Cerebellar cortex (tissue), 1 donor: ENCODE results near the gene CD48.

ENCODE experiments used
- DNase-seq: peaks from one replicate; pipeline ENCODE4 v3.0.0-alpha.2; 2015; ENCODE audit warnings: low spot score

CD48 gene

DNA sequence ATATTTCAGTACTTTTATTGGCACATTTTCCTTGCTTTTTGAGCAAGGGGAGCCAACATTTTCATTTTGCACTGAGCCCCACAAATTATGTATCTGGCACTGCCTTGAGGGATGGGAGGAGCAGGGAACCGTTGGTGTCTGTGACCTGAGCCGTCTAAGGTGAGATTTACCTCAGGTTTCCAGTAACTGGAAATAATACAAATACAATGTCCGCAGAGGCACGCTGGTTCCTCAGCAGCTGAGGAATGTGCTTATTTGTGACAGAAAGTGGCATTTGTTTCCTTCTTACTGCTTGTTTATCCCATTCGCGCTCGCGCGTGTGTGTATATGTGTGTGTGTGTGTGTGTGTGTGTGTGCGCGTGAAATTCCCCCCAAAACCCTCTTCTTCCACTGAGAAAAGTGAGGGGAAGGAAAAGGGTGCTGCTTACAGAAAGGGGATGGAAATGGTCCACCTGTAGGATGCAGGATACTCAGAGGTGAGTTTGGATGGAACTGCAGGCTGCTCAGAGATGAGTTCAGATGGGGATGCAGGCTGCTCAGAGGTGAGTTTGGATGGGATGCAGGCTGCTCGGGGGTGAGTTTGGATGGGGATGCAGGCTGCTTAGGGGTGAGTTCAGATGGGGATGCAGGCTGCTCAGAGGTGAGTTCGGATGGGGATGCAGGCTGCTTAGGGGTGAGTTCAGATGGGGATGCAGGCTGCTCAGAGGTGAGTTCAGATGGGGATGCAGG, 34.6 kb downstream of the CD48 start:
- no peak for DNase-seq

DNA sequence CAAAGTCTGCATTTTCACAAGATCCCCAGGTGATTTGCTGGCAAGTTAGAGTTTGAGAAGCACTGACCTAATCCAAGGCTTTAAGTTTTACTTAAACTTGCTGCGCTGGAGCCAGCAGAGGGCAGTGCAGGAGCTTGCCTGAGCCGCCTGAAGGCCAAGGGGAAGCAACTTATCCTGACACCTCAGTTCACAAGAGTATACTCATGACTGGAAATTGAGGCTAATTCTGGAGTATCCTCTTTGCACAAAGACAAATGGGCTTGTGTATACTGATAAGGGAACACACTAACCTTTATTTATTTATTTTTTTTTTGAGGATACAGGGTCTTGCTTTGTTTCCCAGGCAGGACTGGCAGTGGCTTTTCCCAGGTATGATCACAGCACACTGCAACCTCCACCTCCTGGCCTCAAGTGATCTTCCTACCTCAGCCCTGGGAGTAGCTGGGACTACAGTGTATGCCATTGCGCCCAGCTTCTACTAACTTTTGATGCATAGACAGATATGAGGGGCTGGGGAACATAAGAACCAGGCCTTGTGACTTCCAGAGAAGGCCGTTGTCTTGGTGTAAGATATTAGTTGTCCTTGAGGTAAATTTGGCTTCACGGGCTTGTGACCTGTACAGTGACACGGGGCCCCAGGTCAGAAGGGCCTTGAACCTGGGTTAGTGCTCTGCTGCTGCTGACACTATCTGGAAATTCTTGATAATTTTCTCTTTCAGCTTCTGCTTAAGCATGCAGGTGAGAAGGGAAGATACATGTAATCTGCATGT, 35.8 kb downstream of the CD48 start:
- DNase-seq, result peak; percentile 44

DNA sequence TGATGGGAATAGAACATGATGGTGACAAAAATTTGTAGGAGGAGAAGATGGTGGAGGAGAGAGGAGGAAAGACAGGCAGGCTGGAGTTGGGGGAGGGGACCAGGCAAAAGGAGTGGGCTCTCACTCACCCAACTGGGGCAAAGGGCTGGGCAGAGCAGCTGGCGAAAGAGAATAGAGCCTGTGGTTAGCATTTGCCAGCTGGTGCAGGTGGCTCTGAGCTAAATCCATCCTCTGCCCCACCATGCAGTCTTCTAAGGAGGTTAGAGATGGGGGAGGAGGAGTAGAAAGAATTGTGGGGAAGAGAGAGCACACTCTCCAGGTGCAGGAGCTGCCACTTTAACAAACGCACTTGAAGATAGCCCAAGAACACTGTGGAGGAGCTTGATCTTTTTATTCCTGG, 37.2 kb downstream of the CD48 start:
- no peak for DNase-seq

DNA sequence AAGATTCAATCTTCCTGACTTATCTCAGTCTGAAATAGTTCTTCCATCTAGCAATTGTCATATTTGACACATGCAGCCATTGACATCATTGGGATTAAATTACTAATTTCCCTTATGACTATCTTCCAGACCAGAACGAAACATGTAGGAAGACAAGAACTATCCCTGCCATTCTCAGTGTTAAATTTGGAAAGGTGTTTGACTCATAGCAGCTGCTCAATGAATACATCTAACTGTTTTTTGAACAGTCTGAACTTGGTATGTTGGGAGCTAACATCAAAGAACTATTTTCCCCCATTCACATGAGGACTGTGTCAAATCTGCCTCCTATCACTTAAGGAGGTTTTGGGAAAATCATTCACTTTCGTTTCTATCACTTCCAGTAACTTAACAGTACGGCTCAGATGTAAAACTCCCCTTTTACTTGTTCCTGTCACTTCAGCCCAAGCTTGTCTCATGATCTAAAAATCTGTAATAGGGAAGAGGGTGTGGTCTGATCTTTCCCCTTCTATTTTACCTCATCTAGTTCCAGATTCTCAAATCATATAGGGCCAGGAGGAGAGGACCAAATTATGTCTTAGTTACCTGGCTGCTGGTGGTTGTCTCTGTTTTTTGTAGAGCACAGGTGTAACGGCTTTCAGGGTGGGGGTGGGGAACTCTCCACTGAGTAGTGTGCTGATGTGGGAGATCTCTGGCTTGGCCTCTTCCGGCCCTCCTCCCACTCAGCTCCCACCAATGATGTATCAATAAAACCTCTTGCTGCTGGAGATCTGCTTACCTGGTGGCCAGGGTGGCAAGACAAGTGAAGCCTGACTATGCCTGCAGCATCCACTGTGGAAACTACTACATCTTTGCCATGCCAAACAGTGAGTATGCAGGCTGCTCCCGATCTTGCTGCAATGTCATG, 38.6 kb downstream of the CD48 start:
- DNase-seq, result no peak

DNA sequence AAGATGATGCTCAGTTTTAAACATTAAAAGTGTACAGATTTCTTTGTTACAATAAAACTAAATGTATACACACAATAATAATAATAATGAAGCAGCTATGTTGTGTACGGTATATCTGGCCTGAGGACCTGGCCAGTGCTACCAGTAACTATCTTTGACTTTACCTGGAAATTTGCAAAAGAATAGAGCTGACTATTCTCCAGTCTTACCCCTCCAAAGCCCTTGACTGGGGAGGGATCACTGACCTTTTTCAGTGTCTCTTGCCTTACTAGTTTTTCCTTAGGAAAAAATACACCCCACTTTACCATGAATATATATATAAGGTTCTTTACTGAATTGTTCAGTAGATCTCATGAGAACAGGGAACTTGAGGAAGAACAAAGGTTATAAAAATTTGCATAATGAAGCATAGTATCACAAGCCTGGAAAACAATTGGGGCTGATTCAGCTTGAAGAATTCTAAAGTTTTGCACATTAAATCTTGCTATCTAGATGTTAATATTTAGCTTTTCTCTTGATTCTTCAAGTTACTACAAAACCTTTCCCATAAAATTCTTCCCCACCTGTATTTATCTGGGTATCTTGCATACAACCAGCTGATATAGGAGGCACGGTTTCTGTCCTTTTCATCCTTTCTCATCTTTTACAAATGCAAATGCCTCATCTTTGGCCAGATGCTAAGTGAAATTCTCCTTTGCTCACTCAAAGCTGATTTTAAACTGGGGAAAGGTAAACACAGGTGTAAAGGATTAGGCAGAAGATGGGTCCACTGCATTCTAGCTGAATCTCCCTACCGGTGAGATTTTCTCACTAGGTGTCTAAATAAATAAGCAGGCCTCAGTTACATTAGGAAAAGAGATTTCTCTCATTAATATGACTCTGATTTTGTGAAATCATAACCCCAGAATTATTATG, 39.8 kb downstream of the CD48 start:
- DNase-seq, result no peak

DNA sequence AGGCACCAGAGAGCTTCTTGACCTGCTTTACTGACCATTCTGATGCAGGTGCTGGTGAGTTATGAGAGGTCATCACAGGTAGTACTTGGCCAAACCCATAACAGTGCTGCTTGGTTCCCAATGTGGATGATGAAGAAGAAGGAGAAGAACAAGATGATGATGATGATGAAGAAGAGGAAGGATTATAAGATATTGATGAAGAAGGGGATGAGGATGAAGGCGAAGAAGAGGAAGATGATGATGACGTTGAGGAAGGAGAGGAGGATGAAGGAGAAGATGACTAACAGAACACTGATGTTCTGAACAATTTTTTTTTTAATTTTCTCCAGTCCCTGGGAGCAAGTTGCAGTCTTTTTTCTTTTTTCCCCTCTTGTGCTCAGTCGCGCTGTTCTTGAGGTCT, 40.9 kb downstream of the CD48 start:
- no peak for DNase-seq

DNA sequence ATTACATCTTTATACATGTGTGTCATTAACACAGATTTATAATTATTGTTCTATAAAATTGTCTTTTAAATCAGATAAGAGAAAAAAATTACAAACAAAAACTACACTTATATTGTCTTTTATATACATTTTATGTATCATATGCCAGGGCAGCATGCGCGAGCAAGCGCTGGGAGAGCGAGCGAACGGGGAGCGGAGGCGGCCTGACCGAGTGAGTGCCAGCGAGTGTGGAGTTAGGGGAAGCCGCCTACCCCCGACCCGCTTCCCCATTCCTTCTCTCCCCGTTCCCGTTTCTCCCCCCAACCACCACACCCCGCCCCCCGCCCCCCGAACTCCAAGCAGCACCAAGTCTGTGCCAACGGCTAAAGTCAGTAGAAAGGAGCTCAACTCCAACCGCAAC, 41.8 kb downstream of the CD48 start:
- no peak for DNase-seq

DNA sequence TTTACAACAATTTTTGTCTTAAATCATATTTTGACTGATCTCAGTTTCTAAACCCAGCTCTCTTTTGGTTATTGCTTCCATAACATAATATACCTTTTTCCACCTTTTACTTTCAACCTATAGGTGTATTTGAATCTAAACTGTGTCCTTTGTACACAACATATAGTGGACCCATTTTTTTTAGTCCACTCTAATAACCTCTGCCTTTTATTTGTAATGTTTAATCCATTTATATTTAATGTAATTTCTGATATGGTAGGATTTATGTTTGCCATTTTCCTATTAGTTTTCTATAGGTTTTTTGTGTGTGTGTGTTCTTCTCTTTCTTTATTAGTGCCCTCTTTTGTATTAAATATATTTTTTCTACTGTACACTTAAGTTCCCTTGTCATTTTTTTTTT, 42.3 kb downstream of the CD48 start:
- no peak for DNase-seq

DNA sequence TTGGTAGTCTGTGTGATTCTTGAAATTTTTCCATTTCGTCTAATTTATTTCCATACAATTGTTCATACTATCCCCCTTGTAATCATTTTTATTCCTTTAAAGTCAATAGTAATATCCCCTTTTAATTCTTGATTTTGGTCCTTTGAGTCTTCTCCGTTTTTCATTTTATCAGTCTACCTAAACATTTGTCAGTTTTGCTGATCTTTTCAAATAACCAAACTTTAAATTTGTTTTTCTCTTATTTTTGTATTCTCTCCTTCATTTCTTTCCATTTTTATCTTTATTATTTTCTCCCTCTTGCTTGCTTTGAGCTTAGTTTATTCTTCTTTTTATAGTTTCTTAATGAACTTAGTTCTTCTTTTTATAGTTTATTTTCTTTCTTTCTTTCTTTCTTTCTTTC, 43.7 kb downstream of the CD48 start:
- no peak for DNase-seq

DNA sequence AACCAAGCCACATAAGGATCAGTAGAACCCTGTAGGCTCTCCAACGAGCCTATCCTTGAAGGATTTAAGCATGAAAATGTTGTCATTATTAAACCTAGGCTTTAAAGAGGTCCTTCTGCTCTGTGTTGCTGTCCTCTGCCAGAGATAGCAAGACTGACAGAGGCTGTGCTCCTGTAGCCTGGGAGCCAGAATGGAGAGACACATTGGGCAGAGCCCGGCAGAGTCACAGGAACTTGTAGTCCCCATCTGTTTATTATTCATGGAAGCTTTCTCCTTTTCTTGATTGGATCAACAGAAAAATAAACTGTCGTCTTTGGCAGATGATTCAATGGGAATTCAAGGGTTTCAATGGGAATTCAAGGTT, 45.6 kb downstream of the CD48 start:
- no peak for DNase-seq

DNA sequence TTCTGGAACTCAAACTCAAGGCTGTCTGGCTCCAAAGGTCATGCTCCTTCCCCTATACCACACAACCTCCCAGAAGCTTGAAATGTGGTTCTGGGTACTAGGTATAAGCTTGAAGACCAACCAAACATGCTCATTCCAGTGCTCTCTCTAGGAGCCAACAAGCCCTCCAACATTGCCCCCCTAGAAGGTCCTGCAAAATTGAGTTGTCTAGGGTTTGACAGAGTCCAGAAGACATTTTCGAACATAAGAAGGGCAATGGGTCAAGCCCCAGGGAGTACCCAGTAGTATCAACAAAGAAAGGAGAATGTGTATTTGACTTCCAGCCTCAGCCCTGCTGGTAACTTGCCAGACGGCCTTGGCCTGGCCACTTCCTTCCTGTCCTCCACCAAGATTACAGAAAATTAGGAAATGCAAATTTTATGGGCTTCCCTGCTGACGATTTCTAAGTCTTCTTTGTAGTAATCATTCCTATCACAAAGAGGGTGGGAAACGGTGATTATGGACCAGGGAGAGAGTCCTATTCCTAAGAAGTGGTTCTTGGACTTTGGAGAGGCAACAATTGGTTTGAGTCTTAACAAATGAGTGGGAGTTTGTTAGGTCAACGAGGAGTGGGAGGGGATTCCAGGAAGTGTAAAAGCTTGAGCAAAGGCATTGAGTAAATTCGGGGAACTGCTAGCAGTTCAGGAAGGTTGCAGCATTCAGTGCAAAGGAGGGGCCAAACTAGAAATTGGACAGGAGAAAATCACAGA, 46.1 kb downstream of the CD48 start:
- no peak for DNase-seq

DNA sequence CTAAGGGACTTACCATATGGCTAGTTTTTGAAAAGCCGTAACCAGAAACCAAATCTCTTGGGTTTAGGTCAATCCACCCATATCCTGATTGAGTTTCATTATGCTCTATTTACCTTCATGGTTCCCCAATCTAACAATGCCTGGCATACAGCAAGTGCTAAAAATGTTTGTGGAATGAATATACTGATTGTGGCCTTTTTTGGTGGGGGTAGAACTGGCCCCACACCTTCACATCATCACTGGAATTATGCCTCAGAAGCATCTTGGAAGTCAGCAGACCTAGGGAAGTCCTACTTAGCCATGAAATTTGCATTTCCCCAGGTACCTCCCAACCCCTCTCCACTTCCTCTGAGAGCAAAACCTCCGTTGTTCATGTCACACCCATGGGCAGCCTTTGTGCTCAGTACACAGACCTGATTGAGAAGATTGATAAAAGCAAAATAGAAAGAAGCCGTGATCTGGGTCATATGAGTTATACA, 47.0 kb downstream of the CD48 start:
- DNase-seq, result no peak

DNA sequence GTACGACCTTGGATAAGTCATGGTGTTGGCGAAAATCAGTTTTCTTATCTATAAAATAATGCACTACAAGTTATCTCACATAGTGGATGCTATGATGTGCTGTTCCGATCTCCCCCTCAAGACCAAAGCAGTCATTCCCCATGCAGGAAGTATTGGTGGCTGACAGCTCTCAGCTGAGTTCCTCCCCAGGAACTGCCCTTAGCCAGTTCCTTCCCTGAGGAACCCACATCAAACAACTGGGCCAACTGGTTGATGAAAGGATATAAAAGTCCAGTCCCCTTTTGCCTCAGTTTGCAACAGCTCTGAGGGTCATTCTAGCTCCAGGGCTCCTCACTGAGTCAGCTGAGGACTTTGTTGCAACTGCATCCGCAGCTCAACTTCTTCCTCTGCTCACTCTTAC, 48.7 kb downstream of the CD48 start:
- DNase-seq, result no peak

DNA sequence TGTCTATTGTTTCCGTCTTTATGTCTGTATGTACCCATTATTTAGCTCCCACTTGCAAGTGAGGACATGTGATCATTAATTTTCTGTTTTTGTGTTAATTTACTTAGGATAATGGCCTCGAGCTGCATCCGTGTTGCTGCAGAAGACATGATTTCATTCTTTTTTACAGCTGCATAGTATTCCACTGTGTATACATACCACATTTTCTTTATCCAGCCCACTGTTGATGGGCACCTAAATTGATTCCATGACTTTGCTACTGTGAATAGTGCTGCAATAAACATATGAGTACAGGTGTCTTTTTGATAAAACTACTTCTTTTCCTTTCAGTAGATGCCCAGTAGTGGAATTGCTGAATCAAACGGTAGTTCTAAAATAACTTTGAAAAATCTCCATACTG, 52.1 kb downstream of the CD48 start:
- DNase-seq, result no peak

DNA sequence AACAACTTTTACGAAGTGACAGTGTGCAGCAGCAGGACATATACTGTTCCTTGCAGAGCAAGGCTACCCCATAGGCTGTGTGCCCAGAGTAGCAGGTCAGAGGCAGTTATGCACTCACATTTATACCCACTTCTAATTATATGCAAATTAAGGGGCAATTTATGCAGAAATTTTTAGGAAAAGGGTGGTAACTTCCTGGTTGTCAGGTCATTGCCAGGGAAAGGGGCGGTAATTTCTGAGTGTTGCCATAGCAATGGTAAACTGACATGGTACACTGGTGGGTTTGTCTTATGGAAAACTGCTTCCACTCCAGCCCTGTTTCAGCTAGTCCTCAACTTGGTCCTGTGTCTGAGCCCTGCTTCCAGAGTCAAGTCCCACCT, 52.8 kb downstream of the CD48 start:
- no peak for DNase-seq

DNA sequence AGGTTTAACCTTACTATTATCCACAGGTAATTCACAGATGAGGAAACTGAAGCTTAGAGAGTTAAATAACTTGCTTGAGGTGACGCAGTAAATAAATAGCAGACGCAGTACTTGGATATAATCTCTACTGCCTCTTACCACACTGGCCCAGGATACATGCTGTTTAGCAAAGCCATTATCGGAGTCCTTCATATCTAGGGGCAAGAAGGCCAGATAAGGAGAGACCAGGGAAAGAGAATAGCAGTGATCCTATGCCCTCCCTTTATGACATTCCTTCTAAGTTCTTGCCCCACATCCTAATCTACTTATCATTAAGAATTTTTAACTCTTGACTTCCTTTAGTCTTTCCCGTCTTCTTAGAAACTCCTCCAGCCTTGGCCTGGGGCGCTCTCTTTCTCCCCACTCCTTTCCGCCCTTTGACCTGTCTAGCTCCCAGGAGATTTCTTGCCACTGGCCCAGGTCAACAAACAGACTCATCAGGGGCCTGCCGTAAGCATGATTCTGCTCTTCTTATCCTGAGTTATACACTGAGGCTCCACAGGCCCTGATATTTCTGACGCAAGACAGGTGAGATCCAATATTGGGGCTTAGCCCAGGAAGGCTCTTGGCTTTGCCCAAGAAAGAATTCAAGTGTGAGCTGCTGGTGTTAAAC, 53.3 kb downstream of the CD48 start:
- no peak for DNase-seq

DNA sequence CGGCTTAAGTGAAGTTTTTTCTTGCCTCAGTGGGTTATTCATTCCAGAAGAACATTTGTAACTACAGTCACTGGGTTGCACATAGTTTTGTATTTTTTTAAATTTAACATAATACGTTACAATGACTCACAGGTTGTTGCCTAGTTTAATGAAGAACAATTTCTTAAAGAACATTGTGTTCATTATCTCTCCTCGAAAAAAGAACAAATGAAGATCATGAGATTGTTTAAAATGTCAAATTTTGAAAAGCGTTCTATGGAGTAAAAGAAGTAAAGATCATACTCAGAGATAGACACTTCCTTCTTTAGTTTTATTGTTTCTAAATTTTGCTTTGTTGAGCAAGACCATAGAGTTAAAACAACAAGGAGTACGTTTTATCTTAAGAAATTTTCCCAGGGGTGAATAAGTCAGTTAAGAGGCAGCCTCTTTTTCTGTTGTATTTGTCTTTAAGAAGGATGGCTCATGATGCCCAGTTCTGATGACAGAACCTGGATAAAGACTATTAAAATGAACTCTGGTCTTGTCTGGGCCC, 54.3 kb downstream of the CD48 start:
- no peak for DNase-seq

DNA sequence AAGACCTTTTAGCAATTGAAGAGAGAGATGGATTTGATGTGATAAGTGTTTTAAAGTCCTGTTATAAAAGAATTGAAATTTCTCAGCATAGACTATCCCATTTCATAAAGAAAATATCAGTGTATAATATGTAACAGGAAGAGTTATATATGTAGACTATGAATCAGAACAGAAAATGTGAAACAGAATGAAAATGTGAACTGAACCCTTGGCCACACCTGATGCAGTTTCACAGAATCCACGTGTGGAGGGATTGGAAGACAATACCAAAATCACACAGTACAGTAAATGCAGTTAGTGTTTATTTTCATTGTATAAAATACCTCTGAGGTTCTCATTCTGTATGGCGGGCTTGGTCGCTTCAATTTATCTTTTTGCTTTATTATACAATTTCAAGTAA, 54.9 kb downstream of the CD48 start:
- no peak for DNase-seq

DNA sequence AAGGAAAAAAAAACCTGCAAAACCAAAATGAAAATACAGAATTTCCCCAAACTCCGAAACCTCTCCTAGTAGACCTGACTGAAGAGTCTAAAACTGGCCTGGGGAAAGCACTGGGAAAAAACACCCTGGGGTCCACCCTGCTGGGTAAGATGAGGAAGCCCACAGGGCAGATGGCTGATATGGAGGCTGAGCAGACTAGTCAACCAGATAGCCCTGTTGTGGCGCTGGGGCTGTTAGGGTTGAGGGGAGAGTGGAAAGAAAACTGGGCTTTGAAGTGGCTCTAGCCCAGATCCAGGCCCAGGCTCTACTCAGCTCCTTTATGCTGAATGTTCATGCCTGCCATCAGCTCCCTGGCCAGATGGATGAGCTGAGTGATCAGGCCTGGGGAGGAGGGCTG, 58.0 kb downstream of the CD48 start:
- no peak for DNase-seq
